NCI-H748 treated with DMSO at 0.1 percent for 48 hours (cell line): Measurements from ENCODE around the gene KASH5.
"Not testable (repeated sequence)": the region's sequence is repeated elsewhere in the genome, so short reads cannot be mapped to it uniquely, and the experiment has no call there.

ENCODE experiments used
- DNase-seq: peaks from one replicate; lab custom pipeline; 2025; lab: John Stamatoyannopoulos, UW

Gene KASH5

DNA sequence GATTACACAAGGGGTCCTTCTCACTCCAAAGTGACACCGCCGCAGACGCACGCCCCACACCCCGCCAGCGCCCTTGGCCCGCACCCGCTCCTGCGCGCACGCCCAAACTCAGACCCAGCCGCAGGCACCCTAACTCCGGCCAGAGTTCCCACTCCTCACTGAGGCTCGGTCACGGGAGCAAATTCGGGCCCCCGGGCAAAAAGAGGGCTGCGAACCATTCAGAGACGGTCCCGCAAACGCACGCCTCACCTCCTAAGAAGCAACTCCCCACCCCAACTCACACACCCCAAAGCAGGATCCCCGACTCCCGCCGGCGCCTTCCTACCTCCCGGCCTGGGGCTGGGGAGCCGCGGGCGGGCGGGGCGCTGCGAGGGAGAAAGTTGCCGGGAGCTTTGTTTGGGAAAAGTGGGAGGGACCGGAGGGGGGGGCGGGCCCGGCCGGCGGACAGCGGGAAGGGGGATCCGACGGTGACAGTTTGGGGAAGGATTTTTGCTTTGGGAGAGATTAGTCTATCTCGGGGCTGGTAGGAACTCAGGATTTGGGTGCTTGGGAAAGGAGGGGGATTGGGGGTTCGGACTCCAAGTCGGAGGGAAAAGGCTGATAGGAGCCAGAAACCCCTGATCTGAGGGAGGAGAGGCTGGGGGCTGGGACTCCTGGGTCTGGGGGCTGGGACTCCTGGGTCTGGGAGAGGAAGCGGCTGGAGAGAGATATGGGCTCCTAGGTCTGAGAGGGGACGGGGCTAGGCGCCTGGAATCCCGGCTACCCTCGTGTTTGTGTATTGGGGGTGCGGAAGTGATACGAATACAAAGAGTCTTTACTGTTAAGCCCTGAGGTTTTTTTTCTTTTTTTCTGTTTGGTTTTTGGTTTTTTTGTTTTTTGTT lies 25.8 kb upstream of the KASH5 start, which contains the start of gene TEAD2:
TEAD2 (minus strand) TSS at position 369 of the 881 bp plus-strand sequence. CDS start 2,341 bp downstream, outside the sequence.
- DNase-seq = no peak

DNA sequence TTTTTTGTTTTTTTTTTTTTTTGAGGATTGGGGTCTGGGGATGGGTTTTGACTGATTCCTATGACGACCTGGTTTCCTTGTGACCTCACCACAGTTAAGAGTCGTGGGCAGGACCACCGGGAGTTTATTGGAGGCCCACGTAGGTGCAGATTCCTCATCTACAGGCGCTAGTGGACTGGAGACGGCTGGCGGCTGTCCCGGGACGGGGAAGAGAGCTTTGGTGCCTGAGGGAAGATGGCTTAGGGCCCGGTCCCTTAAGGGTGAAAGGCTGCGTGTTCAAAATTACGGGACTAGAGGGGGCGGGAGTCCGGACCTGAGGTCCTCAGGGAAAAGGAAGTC lies 25.2 kb upstream of the KASH5 start:
- DNase-seq = no peak

DNA sequence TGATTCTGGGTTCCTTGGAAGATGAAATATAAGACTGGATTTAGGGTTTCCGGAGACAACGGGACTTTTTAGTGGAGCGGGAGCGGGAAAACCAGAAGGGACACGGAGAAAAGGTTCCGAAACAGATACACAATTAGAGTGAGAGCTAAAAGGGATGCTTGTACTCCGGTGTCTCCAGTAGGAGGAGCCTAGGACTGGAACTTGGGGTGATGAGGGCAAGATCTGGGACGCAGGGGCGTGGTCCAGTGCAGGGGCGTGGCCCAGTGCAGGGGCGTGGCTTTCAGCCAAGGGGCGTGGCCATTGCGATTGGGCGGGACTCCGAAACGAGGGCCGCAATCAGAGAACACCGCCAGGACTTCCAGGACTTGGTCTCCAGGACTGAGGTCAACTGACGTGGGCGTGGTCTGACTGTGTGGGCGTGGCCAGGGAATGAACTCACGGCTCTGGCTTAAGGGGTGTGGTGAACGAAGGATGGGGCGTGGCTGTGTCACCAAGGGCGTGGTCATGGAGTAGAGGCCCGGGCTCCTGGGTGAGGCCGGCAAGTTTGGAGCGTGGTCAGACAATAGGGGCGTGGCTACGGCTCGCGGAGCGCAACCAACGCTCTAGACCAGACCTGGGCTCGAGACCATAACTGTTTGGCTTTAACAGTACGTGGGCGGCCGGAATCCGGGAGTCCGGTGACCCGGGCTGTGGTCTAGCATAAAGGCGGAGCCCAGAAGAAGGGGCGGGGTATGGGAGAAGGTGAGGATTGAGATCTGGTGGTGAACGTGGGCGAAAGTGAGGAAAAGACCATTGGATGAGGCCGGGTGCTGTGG lies 24.6 kb upstream of the KASH5 start, which contains the start of gene DKKL1:
DKKL1 (plus strand) TSS at position 610 of the 815 bp plus-strand sequence; CDS start at position 732, 122 bp downstream.
- DNase-seq = peak; percentile 65

DNA sequence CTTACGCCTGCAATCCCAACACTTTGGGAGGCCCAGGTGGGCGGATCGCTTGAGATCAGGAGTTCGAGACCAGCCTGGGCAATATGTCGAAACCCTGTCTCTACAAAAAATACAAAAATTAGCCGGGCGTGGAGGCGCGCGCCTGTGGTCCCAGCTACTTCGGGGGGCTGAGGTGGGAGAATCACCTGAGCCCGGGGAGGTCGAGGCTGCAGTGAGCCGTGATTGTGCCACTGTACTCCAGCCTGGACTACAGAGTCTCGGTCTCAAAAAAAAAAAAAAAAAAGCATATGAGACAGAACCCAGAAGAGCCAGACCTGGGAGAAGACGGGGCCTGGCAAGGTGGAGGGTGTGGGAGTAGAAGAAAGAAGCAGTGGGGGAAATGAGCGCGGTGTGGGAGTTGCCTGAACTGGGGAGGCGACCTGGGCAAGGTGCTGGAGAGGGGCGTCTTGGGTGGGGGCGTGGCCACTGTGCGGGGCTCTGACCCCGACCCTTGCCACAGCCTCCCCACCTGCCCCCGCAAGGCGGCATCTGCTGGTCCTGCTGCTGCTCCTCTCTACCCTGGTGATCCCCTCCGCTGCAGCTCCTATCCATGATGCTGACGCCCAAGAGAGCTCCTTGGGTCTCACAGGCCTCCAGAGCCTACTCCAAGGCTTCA lies 23.8 kb upstream of the KASH5 start:
- no peak for DNase-seq

DNA sequence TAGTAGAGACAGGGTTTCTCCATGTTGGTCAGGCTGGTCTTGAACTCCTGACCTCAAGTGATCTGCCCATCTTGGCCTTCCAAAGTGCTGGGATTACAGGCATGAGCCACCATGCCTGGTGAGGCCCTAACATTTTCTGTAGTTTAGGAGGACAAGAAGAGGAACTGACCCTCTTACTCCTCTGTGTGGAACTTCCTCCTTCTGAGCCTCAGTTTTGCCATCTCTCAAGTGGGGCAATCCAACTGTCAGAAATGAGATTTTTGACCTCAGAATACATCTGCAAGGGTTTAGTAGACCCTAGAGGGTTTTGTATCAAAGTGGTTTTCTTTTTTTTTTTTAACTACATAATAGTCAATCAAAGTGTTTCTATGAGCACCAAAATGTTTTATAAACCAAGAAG lies 21.9 kb upstream of the KASH5 start:
- no peak for DNase-seq

DNA sequence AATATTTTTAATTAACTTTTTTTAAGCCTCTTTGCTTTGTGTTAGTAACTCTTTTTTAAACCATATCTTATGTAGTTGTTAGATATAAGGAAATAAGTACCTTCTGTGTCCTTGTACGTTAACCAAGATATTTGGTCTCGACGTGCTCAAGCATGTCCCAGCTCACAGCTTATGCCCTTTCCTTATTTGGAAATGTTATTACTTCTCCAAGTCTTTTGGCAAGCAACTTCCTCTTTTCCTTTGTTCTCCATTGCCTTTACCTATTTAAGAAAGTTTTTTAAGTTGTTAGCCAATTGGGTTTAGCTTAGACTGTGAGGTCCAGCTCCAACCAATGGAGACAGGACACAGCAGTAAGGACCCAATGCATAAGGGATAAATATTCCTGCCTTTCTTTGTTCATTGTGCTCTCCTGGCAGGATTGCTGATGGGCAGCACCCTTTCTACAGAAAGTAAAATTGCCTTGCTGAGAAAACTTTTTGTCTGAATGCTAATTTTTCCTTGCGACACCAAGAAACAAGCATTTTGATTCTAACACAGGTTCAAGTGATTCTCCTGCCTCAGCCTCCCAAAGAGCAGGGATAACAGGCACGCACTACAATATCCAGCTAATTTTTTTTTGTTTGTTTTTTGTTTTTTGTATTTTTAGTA lies 19.2 kb upstream of the KASH5 start:
- no peak for DNase-seq

DNA sequence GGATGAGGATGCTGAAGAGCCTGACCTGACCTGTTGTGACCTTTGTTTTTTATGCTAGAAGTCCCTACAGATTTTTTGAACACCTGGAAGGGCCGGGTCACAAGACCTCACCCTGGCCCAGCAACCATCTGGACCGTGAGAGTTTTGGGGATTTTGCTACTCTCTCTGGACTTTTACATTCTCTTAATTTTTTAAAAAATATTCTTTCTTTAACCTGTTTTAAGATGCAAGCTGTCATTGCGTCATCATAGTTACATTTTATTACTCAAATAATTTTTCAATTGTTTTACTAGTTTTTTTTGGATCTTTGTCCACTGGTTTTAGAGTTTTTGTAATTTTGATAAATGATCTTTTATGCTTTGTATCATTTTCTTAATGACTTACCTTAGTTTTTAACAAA lies 16.9 kb upstream of the KASH5 start:
- DNase-seq = no peak

DNA sequence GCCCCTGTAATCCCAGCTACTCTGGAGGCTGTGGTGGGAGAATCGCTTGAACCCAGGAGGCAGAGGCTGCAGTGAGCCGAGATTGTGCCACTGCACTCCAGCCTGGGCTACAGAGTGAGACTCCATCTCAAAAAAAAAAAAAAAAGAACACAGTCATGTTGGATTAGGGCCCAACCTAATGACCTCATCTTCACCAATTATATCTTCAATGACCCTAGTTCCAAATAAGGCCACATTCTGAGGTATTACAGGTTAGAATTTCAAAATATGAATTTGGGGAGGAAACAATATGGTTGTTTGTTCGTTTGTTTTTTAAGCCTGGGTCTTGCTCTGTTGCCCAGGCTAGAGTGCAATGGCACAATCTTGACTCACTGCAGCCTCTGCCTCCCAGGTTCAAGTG lies 14.9 kb upstream of the KASH5 start:
- not testable (repeated sequence) for DNase-seq

DNA sequence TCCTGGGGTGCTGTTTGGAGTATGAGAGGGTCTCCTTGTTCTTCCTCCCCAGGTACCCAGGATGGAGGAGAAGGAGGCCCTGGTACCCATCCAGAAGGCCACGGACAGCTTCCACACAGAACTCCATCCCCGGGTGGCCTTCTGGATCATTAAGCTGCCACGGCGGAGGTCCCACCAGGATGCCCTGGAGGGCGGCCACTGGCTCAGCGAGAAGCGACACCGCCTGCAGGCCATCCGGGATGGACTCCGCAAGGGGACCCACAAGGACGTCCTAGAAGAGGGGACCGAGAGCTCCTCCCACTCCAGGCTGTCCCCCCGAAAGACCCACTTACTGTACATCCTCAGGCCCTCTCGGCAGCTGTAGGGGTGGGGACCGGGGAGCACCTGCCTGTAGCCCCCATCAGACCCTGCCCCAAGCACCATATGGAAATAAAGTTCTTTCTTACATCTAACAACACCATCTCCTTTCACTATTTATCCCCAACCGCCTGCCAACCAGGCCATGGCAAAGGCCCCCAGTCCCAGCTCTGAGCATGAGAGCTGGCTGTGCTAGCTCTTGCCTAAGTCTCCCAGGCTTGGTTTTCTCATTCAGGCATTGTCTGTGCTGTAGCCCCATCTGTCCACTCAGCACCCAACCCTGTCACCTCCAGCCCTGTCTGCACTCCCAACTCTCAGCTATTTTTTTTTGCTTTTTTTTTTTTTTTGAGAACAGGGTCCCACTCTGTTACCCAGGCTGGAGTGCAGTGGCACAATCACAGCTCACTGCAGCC lies 13.2 kb upstream of the KASH5 start:
- DNase-seq = no peak

DNA sequence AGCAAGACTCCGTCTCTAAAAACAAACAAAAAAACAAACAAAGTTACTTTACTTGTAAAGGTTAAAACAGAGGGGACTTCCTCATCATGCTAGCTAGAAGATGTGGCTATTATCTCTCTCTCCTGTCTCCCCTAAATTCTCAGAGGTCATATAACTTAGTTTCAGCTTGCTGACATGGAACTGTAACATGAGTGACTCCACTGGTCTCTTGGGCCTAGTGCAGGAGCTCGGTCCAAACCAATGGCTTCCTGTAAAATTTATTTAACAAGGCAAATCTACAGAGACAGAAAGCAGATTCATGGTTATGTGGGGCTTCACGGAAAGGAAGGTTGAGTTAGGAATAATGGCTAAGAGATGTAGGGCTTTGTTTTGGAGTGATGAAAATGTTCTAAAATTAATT lies 9.5 kb upstream of the KASH5 start:
- DNase-seq = no peak

DNA sequence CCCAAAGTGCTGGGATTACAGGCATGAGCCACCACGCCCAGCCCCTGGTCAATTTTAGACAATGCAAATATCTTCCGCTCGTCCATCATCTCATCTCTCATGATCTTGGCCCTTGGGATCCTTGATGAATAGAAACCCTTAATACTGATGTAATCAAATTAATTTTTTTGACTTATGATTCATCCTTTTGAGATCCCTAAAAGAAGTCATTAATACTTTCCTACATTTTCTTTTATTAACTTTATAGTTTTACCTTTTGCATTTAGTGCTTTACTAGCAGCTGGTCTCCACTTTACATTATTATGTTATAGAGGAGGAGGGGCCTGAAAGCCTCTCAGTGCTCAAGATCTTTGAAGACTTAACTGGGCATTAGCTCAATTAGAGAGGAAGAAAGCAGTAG lies 7.7 kb upstream of the KASH5 start:
- no peak for DNase-seq

DNA sequence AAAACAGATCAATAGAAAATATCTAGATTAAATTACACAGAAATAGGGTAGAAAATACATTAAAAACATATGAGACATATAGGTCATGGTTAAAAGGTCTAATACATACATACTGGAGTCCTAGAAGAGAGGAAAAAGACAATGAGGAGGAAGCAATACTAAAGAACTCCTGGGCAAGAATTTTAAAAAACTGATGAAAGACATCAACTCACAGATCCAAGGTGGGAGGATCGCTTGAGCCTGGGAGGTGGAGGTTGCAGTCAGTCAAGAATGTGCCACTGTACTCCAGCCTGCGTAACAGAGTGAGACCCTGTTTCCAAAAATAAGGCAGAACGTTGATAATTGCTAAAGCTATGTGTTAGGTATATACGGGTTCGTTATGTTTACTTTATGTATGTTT lies 5.4 kb upstream of the KASH5 start:
- DNase-seq = no peak

DNA sequence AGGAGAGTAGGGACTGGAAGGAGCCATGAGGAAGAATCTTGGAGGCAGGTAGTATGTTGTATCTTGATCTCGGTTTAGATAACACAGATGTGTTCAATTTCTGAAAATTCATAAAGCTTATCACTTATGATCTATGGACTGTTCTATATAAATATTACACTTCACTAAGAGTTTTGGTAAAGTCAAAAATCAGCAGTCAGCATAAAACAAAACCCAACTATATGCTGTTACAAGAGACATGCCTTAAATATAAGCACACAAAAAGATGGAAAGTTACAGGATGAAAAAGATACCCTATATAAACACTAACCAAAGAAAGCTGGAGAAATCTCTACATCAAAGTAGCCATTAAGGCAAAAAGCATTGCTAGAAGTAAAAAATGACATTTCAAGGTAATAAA lies 4.5 kb upstream of the KASH5 start:
- no peak for DNase-seq

DNA sequence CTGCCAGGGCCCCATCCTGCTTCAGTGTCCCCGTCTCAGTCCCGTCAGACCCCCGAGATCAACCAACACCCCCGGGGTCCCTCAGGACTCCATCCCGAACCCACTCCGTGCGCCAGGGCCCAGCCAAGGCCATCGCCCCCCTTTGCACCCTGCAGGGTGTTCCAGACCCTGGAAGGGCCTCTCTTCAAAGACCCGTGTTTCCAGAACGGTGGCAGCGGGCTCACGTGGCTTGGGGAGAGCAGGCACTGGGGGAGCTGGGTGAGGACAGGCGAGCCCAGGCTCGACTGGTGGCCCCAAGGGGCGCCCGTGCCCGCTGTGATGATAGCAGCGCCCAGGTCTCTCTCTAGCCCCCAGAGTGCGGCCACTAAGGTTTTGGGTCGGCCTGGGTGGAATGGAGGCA lies 1.4 kb downstream of the KASH5 start:
- DNase-seq = no peak

DNA sequence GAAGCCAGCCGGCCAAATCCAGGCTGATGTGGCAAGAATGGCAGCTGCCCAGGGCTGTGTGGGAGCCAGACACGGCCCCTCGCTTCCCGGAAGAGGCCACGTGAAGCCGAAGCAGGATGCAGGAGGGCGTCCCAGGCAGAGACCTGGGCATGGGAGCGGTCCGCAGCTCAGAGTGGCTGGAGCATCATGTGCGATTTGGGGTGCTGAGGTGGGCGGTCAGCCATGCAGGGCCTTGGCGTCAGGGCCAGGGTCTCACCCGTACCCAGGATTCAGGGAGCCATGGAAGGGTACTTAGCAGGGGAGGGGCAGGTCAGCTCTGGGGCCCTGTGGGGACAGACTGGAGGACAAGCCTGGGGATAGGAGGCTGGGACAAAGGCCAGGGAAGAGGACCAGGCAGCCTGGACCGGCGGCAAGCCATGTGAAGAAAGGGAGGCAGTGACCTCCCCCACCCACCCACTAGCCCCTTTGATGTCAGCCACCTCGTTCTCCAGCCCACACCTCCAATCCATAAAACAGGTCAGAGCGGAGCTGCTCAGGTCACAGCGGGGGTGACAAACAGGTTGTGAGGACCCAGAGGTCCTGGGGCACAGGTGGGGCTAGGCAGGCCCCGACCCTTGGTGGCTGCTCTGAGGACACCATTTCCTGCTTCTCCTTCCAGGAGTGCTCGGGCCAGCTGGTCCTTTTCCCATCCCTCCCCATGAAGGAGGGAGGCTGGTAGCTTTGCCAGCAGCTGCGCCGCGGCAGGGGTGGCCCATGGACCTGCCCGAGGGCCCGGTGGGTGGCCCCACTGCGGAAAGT lies 2.3 kb downstream of the KASH5 start:
- no peak for DNase-seq

DNA sequence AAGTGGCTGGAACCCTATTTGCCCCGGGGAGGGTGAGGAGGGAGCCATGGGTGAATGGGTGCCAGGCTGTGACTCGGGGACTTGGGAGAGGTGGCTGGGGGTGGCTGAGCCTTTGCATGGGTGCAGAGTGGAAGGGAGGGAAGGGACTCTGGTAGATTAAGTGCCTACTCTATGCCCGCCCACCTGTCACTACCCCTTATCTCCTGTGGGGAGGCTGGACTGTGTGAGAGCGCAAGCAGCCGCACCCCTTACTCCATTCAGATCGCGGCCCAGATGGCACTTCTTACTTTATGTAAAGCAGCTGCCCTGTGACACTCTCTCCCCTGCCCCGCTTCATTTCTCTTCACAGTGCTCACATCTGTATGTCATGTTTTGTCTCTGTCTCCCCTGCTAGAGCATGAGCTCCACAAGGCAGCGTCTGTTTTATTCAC lies 2.9 kb downstream of the KASH5 start:
- no peak for DNase-seq

DNA sequence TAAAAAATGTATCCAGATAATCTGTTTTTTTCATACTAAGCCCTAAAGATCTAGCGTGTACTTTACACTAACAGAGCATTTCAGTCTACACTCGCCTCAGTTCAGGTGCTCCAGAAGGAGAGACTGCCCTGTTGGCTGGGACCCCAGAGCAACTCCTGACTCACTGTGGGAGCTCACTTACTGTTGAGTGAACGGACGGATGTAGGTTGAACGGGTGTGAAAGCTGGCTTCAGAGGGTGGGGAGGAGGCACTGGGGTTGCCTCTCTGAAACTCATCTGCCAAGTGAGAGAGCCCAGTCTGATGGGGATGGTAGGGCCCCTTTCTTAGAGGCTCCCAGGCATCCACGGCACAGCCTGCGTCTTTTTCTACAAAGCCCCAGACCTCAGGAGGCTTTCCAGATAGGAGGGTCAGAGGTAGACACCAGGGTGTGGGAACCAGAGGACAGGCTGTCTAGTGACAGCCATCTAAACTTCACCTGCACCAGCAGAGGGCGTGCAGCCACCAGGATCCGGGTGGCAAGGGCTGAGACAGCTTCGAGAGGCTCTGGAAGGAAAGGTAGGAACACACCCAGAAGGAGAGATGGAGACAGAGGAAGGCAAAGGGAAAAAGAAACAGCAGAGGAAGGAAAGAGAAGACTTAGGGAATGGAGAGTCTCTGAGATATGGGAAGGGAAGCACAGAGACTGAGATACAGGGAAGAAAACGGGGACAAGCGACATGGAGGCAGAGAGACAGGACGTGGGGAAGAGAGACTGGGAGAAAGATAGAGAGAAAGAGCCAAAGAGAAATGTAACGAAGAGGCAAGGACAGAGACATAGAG lies 3.7 kb downstream of the KASH5 start:
- peak; percentile 70 for DNase-seq

DNA sequence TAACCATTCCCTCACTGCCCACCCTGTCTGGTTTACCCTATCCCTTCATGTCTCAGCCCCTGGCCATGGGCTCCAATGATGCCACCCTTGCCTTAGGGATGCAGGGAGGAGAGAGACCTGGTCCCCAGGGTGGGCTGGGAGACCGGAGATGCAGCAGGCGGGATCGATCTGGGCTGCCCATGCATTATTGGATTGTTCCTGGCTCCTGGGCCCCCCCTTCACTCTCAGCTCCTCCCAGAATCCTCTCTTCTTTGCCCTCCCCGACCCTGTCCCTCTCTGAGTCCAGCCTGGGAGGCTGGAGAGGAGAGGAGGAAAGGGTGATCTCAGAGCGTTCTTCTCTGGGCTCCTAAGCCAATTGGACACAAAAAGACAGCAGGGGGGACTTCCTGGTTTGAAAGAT lies 5.8 kb downstream of the KASH5 start:
- DNase-seq = no peak

DNA sequence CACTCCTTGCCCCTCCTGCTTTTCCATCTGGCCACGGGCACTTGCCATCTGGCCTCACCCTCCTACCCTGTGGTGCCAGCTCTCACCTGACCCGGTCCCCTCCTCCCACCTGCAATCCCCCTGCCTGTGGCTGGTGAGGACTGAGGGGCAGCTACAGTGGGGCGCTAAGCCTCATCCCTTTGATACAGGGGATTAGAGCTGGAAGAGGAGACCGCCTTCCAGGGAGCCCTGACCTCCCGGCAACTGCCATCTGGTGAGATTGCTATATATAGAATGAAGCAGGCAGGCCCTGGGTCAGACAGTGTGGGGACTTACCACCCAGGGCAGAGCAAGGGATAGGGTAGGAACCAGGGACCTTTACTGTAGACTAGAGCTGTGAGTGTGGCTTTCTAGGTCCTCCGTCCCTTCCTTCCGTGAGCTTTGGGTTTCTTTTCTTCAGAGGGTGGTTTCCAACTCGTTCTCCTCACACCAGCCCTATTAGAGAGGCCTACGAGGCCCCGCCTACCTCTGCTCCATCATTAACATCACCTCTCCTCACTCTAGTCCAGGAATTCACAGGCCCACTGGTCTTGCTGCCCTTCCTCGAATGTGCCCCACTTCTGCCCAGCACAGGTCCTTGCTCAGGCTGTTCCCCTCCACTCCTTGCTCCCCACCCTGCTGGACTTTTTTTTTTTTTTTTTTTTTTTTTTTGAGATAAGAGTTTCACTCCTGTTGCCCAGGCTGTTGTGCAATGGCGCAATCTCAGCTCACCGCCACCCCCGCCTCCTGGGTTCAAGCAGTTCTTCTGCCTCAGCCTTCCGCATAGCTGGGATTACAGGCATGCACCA lies 7.7 kb downstream of the KASH5 start:
- no peak for DNase-seq
